GM19397 (cell line): Measurements from ENCODE around the gene PRRC2C.

Experiments used
- ATAC-seq: cut with Tn5 transposase; IDR thresholded peaks from one replicate; pipeline ENCODE4 v1.9.1; 2021; ENCODE audit warnings: mild to moderate bottlenecking, moderate library complexity; ENCODE audit not compliant: unreplicated experiment

Gene PRRC2C

DNA sequence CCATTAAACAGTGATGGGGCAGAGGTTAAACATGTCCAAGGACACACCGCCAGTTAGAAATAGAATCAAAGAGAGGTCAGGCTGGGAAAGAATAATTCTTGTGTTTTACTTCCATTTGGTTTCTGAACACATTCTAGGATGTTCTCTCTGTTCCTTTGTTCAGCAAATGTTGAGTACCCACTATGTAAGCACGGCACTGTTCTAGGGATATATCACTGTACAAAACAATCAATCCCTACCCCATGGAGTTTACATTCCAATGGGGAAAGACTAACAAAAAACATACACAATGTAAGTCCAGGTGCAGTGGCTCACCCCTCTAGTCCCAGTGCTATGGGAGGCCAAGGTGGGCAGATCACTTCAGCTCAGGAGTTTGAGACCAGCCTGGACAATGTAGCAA lies 142.9 kb downstream of the PRRC2C start:
- ATAC-seq, result no peak

DNA sequence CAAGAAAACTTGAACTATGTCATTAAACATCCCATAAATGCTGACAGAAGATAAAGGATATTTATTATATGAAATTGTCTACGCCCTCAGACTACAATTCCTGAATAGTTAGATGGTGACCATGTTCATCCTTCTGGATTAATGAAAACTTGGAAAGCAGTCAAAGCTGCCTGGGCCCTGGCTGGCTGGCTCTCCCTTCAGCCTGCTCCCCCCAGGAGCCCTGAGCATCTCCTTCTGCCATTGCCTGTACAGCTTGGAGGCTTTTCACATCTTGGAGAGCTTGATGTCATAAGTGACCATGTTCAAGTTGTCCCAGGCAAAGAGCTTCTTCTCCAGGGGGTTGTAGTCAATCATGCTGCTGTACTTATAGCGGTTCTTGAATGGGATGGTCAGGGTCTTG lies 150.3 kb downstream of the PRRC2C start:
- no peak for ATAC-seq

DNA sequence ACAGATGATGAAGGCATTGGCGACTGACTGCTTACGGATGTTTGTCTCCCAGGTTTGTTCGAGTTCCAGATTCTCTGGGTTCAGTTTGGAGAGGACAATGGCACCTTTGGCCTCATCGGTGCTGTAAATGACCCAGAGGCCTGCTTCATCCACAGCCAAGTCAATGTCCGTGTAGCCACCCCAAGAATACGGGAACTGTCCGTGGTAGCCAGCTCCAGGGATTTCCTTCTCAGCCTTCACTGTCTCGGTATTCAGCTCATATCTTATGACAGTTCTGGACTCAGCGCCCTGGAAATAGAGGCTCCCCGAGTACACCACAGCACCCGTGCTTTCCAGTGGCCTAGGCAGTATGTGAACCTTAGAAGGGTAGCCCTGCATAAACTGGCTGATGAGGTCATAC lies 150.8 kb downstream of the PRRC2C start:
- no peak for ATAC-seq

DNA sequence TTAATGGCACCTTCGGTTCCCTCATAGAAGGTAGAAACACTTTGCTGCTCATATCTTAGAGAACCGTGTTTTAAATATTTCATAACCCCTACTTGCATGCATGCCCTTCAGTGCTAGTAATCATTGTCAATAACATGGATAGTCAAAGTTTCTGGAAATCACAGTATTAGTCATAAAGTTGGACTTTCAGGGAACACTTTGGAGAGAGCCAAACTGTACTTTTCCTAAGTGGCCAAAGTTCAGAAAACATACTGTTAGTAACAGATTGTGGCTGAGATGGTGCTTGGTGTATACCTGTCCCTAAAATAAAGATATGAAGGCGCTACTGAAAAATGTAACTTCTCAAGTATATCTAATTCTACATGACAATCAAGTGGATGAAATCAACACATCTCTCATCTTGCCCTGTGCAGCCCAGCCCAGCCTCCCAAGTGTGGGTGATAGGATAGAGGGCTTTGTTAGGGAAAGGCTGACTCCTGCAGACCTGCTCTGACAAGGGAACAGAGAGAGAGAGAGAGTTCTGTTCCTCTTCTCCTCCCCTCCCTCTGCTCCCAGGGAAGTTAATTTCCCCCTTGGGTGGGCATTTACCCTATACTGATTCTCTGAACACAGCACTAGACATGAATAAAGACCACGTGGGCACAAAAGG lies 152.7 kb downstream of the PRRC2C start:
- no peak for ATAC-seq

DNA sequence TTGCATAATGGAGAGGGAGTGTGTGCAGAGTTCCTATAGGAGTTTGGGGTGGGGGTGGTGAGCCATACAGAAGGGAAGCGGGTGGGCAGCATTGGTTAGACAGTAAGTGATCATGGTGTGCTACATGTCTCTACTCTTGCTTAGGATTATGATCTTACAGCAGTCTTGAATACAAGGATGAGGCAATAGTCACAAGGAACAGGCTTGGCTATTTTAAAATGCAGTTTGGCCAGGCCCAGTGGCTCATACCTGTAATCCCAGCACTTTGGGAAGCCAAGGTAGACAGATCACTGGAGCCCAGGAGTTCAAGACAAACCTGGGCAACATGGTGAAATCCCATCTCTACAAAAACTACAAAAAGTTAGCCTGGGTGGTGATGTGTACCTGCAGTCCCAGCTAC lies 154.9 kb downstream of the PRRC2C start:
- ATAC-seq, result no peak

DNA sequence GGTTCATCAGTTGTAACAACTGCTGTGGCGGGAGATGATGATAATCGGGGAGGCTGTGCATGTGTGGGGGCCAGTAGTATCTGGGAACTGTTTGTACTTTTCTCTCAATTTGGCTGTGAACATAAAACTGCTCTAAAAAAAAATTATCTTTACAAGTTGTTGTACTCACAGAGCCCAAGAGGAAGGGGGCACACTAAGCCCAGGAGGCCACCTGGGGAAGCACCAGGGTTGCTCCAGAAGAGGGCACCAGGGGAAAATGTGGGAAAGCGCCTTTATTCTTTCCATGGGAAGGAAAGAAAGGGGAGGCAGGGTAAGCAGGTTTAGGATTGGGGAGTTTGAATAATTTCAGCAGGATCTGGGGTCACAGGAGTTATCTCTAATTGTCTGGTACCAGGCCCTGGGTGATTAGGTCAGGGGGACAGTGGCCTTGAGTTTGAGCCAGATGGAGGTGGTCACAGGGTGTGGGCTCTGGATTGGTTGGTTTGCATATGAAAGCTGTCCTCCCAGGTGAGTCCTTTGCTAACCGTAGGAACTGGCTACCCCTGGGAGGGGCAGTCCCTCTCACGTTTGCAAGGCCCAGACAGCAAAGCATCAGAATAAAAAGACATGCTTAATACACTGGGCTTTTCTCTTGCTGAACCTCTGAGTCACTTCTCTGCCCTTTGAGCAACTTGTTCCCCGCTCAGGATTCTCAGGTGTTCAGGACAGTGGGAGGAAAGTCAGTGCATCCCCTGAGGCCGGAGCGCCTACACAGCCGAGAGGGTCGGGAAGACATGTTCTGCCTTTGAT lies 155.9 kb downstream of the PRRC2C start:
- ATAC-seq, result no peak

DNA sequence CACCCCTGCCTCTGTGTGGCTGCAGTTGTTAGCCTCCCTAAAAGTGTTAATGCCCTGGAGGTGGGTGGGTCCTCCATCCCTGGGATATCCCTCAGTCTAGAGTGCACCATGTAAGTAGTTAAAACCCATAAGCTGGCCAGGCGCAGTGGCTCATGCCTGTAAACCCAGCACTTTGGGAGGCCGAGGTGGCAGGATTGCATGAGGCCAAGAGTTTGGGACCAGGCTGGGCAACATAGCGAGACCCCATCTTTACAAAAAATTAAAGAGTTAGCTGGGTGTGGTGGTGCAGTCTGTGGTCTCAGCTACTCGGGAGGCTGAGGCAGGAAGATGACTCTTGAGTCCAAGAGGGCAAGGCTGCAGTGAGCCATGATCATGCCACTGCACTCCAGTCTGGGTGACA lies 156.9 kb downstream of the PRRC2C start:
- ATAC-seq, result no peak
